Ovary (tissue), 3 donors: Measurements from ENCODE around the gene SPAG6.

Source experiments
- POLR2A ChIP-seq: fragments of 450-650 bp; IDR thresholded peaks from one replicate; pipeline ENCODE4 v1.6.1; 2017; ENCODE audit warnings: antibody characterized with exemption, mild to moderate bottlenecking, moderate library complexity
- TF ChIP-seq, protein P1 (sequence below), 3 donors: fragments of 450-650 bp in 2 of 3; fragments of 200-600 bp in 1 of 3; IDR thresholded peaks; one replicate each; pipeline versions ENCODE4 v1.5.1 to v1.8.0; 2016 to 2022; ENCODE audit warnings: antibody characterized with exemption in 3 of 3, mild to moderate bottlenecking in 1 of 3
- donor health status: DM: no; HTN: no; CAD: no.

DNA sequence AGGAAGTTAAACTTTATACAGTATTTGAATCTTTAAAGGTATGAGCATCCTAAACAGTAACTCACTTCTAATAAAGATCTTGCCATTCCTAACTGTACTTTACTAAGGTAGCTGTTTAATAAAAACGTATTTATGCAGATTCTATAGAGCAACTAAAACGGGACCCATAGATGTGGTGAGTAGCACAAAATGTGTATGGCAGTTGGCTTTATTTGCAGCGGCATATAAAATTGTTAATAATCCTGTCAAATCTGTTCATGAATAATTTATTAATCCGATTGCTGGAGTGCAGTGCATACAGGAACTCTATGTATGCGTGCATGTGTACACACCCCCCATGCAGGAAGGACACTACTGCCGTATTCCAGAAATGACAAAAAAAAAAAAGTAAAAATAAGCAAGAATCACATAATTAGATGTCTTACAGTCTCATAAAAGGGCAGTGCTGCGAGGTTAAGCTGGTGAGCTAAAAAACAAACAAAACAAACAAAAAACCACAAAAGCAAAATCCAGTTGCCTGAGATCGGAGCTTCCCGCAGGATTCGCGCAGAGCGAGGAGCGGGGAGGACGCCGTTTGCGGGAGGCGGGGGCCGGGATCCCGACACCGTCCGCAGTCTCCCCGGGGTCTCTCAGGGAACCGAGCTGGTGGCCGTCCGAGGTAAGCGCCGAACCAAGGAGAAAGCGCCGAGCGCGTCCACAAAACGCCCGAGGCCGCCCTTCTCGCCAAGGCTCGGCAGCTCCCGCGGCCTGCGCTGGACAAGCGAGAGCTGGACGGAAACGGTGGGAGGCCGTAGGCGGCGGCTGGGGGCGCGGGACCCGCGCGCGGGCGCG lies 29.6 kb upstream of the SPAG6 start:
- TF ChIP-seq, protein P1, sequence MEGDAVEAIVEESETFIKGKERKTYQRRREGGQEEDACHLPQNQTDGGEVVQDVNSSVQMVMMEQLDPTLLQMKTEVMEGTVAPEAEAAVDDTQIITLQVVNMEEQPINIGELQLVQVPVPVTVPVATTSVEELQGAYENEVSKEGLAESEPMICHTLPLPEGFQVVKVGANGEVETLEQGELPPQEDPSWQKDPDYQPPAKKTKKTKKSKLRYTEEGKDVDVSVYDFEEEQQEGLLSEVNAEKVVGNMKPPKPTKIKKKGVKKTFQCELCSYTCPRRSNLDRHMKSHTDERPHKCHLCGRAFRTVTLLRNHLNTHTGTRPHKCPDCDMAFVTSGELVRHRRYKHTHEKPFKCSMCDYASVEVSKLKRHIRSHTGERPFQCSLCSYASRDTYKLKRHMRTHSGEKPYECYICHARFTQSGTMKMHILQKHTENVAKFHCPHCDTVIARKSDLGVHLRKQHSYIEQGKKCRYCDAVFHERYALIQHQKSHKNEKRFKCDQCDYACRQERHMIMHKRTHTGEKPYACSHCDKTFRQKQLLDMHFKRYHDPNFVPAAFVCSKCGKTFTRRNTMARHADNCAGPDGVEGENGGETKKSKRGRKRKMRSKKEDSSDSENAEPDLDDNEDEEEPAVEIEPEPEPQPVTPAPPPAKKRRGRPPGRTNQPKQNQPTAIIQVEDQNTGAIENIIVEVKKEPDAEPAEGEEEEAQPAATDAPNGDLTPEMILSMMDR (IDR thresholded peaks at IDR 0.05) = no peak
- TF ChIP-seq POLR2A = no peak
